ENCODE data around the gene TUBA4B.
A peak's percentile ranks its signal among the peaks of the same experiment; 100 is the strongest.

DNA sequence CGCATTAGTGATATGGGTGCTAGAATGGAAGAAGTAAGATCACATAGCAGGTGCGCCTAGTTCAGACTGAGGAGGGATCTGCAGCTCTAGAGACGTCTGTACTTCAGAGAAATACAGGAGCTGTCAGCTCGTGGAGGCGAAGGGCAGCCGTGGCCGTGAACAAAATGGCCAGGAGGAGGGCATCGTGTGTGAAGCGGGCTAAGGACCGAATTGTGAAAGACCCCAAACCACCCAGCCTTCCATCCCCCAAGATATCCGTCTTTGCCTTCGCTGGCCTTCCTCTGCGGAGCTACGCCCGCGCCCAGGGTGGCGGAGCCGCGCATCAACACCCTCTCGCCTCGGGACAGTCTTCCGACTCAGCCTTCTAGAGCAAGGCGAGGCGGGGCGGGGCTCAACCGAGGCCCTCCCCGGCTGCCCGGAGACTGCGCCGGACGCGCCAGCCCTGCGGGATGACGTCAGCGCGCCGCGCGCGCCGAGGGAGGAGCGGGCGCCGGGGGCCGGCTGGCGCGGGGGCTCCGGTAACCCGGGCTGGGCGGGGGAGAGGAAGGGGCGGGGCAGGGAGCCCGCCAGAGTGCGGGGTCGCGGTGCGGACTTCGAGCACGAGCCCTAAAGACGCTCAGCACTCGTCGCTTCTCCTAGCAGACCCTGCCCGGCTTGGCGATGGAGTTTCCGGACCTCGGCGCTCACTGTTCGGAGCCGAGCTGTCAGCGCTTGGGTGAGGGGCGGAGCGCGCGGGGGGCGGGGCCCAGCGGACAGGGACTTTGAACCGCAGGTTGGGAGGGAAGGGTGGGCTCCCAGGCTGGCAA lies 46.5 kb upstream of the TUBA4B start, which contains the start of gene ZFAND2B:
- TF ChIP-seq, protein P1, sequence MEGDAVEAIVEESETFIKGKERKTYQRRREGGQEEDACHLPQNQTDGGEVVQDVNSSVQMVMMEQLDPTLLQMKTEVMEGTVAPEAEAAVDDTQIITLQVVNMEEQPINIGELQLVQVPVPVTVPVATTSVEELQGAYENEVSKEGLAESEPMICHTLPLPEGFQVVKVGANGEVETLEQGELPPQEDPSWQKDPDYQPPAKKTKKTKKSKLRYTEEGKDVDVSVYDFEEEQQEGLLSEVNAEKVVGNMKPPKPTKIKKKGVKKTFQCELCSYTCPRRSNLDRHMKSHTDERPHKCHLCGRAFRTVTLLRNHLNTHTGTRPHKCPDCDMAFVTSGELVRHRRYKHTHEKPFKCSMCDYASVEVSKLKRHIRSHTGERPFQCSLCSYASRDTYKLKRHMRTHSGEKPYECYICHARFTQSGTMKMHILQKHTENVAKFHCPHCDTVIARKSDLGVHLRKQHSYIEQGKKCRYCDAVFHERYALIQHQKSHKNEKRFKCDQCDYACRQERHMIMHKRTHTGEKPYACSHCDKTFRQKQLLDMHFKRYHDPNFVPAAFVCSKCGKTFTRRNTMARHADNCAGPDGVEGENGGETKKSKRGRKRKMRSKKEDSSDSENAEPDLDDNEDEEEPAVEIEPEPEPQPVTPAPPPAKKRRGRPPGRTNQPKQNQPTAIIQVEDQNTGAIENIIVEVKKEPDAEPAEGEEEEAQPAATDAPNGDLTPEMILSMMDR (IDR thresholded peaks at IDR 0.05), result peak in 3 of 4 experiments; percentile 6 to 58 (median 36)
- peak; percentile 98 to 100 for TF ChIP-seq POLR2A (IDR thresholded peaks at IDR 0.05)
